DMS 273 (cell line): Measurements from ENCODE around the gene SOD3.

ENCODE experiments used
- DNase-seq: peaks from one replicate; lab custom pipeline; 2025; ENCODE audit not compliant: unreplicated experiment; lab: John Stamatoyannopoulos, UW

SOD3 gene

GRCh38 chr4:24840826-24841543 is 45.6 kb downstream of the SOD3 start:
- no peak for DNase-seq

- DNase-seq: no peak
Measured at GRCh38 chr4:24842356-24842755, 47.0 kb downstream of the SOD3 start.

GRCh38 chr4:24843096-24843495 is 47.7 kb downstream of the SOD3 start:
- DNase-seq: no peak

- DNase-seq: no peak
Measured at GRCh38 chr4:24845132-24845531, 49.8 kb downstream of the SOD3 start.

- DNase-seq: no peak
Measured at GRCh38 chr4:24845902-24846301, 50.5 kb downstream of the SOD3 start.

- DNase-seq: no peak
Measured at GRCh38 chr4:24846716-24847115, 51.3 kb downstream of the SOD3 start.

- no peak for DNase-seq
Measured at GRCh38 chr4:24849351-24849750, 54.0 kb downstream of the SOD3 start.

- no peak for DNase-seq
Measured at GRCh38 chr4:24849756-24850155, 54.4 kb downstream of the SOD3 start.
